OCI-LY3 (cell line): Measurements from ENCODE around the gene ECM2.

Source experiments
- EZH2phosphoT487 ChIP-seq: fragments of 200-600 bp; shearing (Covaris generic); IDR thresholded peaks from 2 replicates; pipeline ENCODE4 v1.6.1; 2018; ENCODE audit warnings: antibody characterized with exemption, mixed run types, low read depth
- TF ChIP-seq, protein P1 (sequence below): fragments of 200-600, 300-600 bp; sonication (generic); IDR thresholded peaks from 2 replicates; pipeline ENCODE4 v1.5.1; 2014; ENCODE audit warnings: antibody characterized with exemption, low read length, low read depth

DNA sequence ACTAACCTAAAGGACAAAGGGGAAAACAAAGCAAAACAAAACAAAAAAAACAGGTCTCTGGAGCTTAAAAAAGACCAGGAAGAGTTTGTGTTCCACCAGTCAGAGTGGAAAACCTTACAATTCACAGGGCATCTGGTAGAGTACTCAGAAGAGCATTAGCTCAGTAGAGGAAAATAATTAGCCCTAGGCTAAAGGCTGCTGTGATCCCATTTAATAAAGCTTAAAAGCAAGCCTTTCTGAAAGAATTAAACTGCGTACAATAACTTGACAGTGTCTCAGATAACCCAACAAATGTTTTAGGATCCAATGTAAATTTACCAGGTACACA is 7.3 kb downstream of the ECM2 start:
- TF ChIP-seq, protein P1, sequence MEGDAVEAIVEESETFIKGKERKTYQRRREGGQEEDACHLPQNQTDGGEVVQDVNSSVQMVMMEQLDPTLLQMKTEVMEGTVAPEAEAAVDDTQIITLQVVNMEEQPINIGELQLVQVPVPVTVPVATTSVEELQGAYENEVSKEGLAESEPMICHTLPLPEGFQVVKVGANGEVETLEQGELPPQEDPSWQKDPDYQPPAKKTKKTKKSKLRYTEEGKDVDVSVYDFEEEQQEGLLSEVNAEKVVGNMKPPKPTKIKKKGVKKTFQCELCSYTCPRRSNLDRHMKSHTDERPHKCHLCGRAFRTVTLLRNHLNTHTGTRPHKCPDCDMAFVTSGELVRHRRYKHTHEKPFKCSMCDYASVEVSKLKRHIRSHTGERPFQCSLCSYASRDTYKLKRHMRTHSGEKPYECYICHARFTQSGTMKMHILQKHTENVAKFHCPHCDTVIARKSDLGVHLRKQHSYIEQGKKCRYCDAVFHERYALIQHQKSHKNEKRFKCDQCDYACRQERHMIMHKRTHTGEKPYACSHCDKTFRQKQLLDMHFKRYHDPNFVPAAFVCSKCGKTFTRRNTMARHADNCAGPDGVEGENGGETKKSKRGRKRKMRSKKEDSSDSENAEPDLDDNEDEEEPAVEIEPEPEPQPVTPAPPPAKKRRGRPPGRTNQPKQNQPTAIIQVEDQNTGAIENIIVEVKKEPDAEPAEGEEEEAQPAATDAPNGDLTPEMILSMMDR: no peak
- TF ChIP-seq EZH2phosphoT487: no peak
